Activated naive CD4-positive, alpha-beta T cell treated with anti-CD3 and anti-CD28 coated beads, Interleukin-2, amount 50 U/mL, for 24 hours (primary cell): Measurements from ENCODE around the gene SLC9A9.

Experiments
- H3K27ac Mint-ChIP-seq: one replicate; pipeline ENCODE4 v1.8.0; 2021; ENCODE audit warnings: mild to moderate bottlenecking, mixed read lengths
- H3K27me3 Mint-ChIP-seq: one replicate; pipeline ENCODE4 v1.8.0; 2021; ENCODE audit warnings: mixed read lengths
- H3K36me3 Mint-ChIP-seq: one replicate; pipeline ENCODE4 v1.8.0; 2021; ENCODE audit warnings: mixed read lengths
- H3K4me1 Mint-ChIP-seq: one replicate; pipeline ENCODE4 v1.8.0; 2021; ENCODE audit warnings: mixed read lengths
- H3K4me3 Mint-ChIP-seq: one replicate; pipeline ENCODE4 v1.8.0; 2021; ENCODE audit warnings: mild to moderate bottlenecking, mixed read lengths
- H3K9me3 Mint-ChIP-seq: one replicate; pipeline ENCODE4 v1.8.0; 2021; ENCODE audit warnings: mixed read lengths

SLC9A9 gene

GRCh38 chr3:143578810-143579435, 269.3 kb downstream of the SLC9A9 start:
- no peaks in the 10 kb centered on the region for H3K27me3 Mint-ChIP-seq
- H3K27ac Mint-ChIP-seq = no peak overlapping the region
- H3K9me3 Mint-ChIP-seq = no peaks in the 10 kb centered on the region
- H3K4me3 Mint-ChIP-seq = no peak overlapping the region
- H3K4me1 Mint-ChIP-seq = no peaks in the 10 kb centered on the region
- H3K36me3 Mint-ChIP-seq = peaks cover 25% of the 10 kb centered on the region

GRCh38 chr3:143576568-143577270, 271.5 kb downstream of the SLC9A9 start:
- Mint-ChIP-seq H3K27me3 (no peaks in the 10 kb centered on the region), H3K4me3 (no peak overlapping the region), H3K36me3 (peaks cover 23% of the 10 kb centered on the region), H3K27ac (no peak overlapping the region), H3K9me3 (no peaks in the 10 kb centered on the region), H3K4me1 (no peaks in the 10 kb centered on the region)

GRCh38 chr3:143574933-143575332, 273.3 kb downstream of the SLC9A9 start:
- Mint-ChIP-seq H3K4me1 (no peaks in the 10 kb centered on the region), H3K36me3 (peaks cover 22% of the 10 kb centered on the region), H3K27me3 (no peaks in the 10 kb centered on the region), H3K9me3 (no peaks in the 10 kb centered on the region), H3K27ac (no peak overlapping the region), H3K4me3 (no peak overlapping the region)

- peaks cover 20% of the 10 kb centered on the region for H3K36me3 Mint-ChIP-seq
- no peaks in the 10 kb centered on the region for H3K4me1 Mint-ChIP-seq
- no peaks in the 10 kb centered on the region for H3K9me3 Mint-ChIP-seq
- H3K27me3 Mint-ChIP-seq = no peaks in the 10 kb centered on the region
- no peak overlapping the region for H3K27ac Mint-ChIP-seq
- no peak overlapping the region for H3K4me3 Mint-ChIP-seq
Observed at GRCh38 chr3:143573610-143574303, 274.5 kb downstream of the SLC9A9 start.

- no peaks in the 10 kb centered on the region for H3K27me3 Mint-ChIP-seq
- no peaks in the 10 kb centered on the region for H3K9me3 Mint-ChIP-seq
- H3K27ac Mint-ChIP-seq = no peak overlapping the region
- no peak overlapping the region for H3K4me3 Mint-ChIP-seq
- no peaks in the 10 kb centered on the region for H3K4me1 Mint-ChIP-seq
- peaks cover 6% of the 10 kb centered on the region for H3K36me3 Mint-ChIP-seq
Observed at GRCh38 chr3:143571548-143571947, 276.7 kb downstream of the SLC9A9 start.

GRCh38 chr3:143567823-143568222, 280.4 kb downstream of the SLC9A9 start:
- no peaks in the 10 kb centered on the region for H3K9me3 Mint-ChIP-seq
- no peak overlapping the region for H3K4me3 Mint-ChIP-seq
- H3K36me3 Mint-ChIP-seq = peaks cover 2% of the 10 kb centered on the region
- H3K27me3 Mint-ChIP-seq = no peaks in the 10 kb centered on the region
- H3K27ac Mint-ChIP-seq = no peak overlapping the region
- no peaks in the 10 kb centered on the region for H3K4me1 Mint-ChIP-seq

- Mint-ChIP-seq H3K36me3 (peaks cover 3% of the 10 kb centered on the region), H3K4me1 (no peaks in the 10 kb centered on the region), H3K27me3 (no peaks in the 10 kb centered on the region), H3K4me3 (no peak overlapping the region), H3K27ac (no peak overlapping the region), H3K9me3 (no peaks in the 10 kb centered on the region)
Observed at GRCh38 chr3:143565951-143566350, 282.3 kb downstream of the SLC9A9 start.

- Mint-ChIP-seq H3K4me3 (no peak overlapping the region), H3K27ac (no peak overlapping the region), H3K27me3 (no peaks in the 10 kb centered on the region), H3K36me3 (peaks cover 8% of the 10 kb centered on the region), H3K9me3 (no peaks in the 10 kb centered on the region), H3K4me1 (no peaks in the 10 kb centered on the region)
Observed at GRCh38 chr3:143563786-143564185, 284.5 kb downstream of the SLC9A9 start.

- Mint-ChIP-seq H3K4me3 (no peak overlapping the region), H3K36me3 (peaks cover 8% of the 10 kb centered on the region), H3K9me3 (no peaks in the 10 kb centered on the region), H3K27ac (no peak overlapping the region), H3K27me3 (no peaks in the 10 kb centered on the region), H3K4me1 (no peaks in the 10 kb centered on the region)
Observed at GRCh38 chr3:143562789-143563188, 285.5 kb downstream of the SLC9A9 start.

- no peaks in the 10 kb centered on the region for H3K27me3 Mint-ChIP-seq
- no peak overlapping the region for H3K4me3 Mint-ChIP-seq
- no peaks in the 10 kb centered on the region for H3K4me1 Mint-ChIP-seq
- H3K9me3 Mint-ChIP-seq = no peaks in the 10 kb centered on the region
- no peak overlapping the region for H3K27ac Mint-ChIP-seq
- H3K36me3 Mint-ChIP-seq = peaks cover 21% of the 10 kb centered on the region
Observed at GRCh38 chr3:143559296-143559695, 289.0 kb downstream of the SLC9A9 start.

GRCh38 chr3:143552851-143553250, 295.4 kb downstream of the SLC9A9 start:
- Mint-ChIP-seq H3K9me3 (no peaks in the 10 kb centered on the region), H3K36me3 (peaks cover 29% of the 10 kb centered on the region), H3K27me3 (no peaks in the 10 kb centered on the region), H3K27ac (no peak overlapping the region), H3K4me3 (no peak overlapping the region), H3K4me1 (no peaks in the 10 kb centered on the region)

- Mint-ChIP-seq H3K36me3 (peaks cover 29% of the 10 kb centered on the region), H3K27ac (no peak overlapping the region), H3K27me3 (no peaks in the 10 kb centered on the region), H3K4me3 (no peak overlapping the region), H3K9me3 (no peaks in the 10 kb centered on the region), H3K4me1 (no peaks in the 10 kb centered on the region)
Observed at GRCh38 chr3:143551761-143552160, 296.5 kb downstream of the SLC9A9 start.

- H3K36me3 Mint-ChIP-seq = peaks cover 38% of the 10 kb centered on the region
Observed at GRCh38 chr3:143548861-143549497, 299.3 kb downstream of the SLC9A9 start.

GRCh38 chr3:143548393-143548792, 299.9 kb downstream of the SLC9A9 start:
- Mint-ChIP-seq H3K27me3 (no peaks in the 10 kb centered on the region), H3K36me3 (peaks cover 38% of the 10 kb centered on the region), H3K9me3 (peaks cover 11% of the 10 kb centered on the region), H3K4me3 (no peak overlapping the region), H3K4me1 (no peaks in the 10 kb centered on the region), H3K27ac (no peak overlapping the region)

More at GRCh38 chr3:143548861-143549497, 299.3 kb downstream of the SLC9A9 start:
- H3K27ac Mint-ChIP-seq = no peak overlapping the region
- peaks cover 11% of the 10 kb centered on the region for H3K9me3 Mint-ChIP-seq
- no peaks in the 10 kb centered on the region for H3K27me3 Mint-ChIP-seq
- H3K4me1 Mint-ChIP-seq = no peaks in the 10 kb centered on the region
- no peak overlapping the region for H3K4me3 Mint-ChIP-seq

GRCh38 chr3:143538577-143538981, 309.7 kb downstream of the SLC9A9 start:
- no peaks in the 10 kb centered on the region for H3K9me3 Mint-ChIP-seq
- H3K36me3 Mint-ChIP-seq = peaks cover 2% of the 10 kb centered on the region
- H3K4me1 Mint-ChIP-seq = peaks cover 20% of the 10 kb centered on the region
- no peak overlapping the region for H3K4me3 Mint-ChIP-seq
- H3K27ac Mint-ChIP-seq = no peak overlapping the region
- H3K27me3 Mint-ChIP-seq = no peaks in the 10 kb centered on the region

GRCh38 chr3:143538061-143538460, 310.2 kb downstream of the SLC9A9 start:
- Mint-ChIP-seq H3K36me3 (peaks cover 2% of the 10 kb centered on the region), H3K27ac (peak overlapping the region; percentile 35), H3K9me3 (no peaks in the 10 kb centered on the region), H3K27me3 (no peaks in the 10 kb centered on the region), H3K4me3 (no peak overlapping the region), H3K4me1 (peaks cover 20% of the 10 kb centered on the region)
